ENCODE results near the gene BAZ1A.

BAZ1A gene

DNA sequence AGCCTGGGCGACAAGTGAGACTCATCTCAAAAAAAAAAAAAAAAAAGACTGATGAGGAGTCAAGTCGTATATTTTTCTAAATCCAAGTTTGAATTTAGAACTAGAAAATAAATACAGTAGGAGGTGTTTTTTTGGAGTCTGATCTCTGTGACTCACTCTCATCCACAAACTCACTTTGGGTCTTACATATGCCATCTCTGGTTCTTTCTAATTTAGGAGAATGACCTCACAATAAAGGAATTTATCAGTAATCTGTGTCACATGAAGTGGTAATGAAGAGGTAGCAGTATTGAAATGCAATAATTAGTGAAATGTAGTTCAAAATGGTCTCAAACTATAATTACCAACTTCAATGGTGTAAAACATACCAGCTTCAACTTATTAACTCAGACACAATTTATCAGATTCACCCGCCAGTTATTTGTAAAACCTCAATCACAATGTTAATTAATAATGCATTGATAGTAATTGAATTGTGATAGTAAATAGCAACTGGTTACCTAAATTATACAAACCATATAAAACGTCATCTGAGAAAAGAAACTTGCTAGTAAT lies 156.3 kb downstream of the BAZ1A start:
- no peak for DNase-seq

- DNase-seq: peak in 1 of 2 donors; percentile 75
Measured at GRCh38 chr14:34715127-34715863, 159.9 kb downstream of the BAZ1A start.

GRCh38 chr14:34714320-34715126 lies 160.6 kb downstream of the BAZ1A start, which contains the start of gene CFL2:
Gene CFL2 (minus strand): TSS chr14:34714593. CDS start chr14:34714540, 53 bp downstream.
- peak; percentile 90 to 91 for DNase-seq

GRCh38 chr14:34713681-34714319 lies 161.4 kb downstream of the BAZ1A start:
- DNase-seq: peak; percentile 49 to 54

DNA sequence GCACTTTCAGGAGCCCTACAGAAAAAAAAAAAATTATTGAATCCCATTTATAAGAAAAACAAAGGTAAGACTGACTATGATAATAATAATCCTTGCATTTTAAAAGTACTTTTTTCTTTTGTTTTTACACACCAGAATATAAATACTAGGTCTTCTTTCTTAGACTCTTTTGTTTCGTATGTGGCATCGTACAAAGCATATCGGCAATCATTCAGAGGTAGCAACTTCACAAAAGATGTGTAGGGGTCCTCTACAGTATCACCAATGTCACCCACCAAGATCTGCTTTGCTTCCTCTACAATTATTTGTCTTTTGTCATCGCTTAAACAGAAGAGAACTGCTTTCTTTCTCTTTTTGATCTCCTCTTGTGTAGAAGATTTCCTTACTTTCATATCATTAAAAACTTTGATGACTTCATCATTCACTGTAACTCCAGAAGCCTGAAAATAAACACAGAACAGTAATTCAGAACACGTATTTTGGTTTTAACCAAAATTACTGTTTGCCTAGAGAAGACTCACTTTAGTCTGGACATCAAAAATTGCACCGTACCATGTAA lies 162.0 kb downstream of the BAZ1A start:
- no peak for DNase-seq

DNA sequence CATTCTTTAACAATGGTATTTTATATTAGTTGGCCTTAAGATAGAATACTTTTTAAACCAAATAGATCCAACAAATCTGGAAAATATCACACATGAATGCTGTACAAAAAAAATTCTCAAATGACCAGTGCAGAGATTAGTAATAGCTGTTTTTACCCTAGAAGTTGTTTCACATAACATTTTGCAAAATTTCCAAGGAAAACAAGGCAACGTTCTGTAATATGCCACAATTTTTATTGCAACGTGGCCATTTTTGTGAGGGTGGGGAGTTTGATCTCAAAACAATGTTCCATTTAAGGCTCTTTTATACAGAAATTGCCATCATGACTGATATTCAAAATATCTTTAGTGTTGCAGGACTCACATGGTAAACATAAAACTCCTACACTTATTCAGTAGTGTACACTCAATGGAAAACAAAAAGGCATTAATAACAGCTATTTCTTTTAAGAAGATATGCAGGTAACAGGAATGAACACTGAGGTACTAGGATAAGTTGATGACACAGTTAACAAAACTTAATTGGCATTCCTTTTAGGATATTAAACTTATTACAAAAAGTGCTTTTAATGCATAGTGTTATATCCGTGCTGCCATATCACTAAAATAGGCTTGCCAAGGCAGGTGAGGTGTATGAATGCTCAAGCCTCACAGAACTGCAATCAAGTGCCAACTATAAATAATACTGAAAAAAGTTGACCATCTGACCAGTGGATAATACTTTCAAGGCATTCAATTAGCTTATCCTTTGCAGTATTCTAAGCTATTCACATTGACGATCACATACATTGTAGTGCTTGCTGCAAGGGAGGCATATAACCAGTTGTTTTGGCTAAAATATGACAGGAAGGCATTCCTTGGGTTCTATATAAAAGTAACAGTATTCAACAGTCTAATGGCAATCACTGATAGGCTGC lies 163.1 kb downstream of the BAZ1A start:
- no peak for DNase-seq

DNA sequence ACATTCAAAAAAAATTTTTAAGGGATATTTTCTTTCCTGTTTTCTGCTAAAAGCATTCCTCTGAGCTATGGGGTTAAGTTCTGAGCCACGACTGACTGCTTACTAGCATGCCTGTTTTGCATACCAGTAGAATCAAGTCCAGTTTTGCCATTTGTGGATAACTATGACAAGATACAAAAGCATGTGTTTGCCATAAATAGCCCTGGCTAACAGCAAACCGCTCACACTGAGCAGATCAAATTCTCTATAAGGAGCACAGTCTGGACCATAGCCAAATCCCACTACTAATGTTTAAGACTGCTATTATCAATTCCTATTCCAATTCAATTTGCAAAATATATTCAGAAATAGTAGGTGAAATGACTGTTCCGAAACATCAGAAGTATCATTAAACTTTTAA lies 164.0 kb downstream of the BAZ1A start:
- peak in 1 of 2 donors; percentile 78 for DNase-seq

DNA sequence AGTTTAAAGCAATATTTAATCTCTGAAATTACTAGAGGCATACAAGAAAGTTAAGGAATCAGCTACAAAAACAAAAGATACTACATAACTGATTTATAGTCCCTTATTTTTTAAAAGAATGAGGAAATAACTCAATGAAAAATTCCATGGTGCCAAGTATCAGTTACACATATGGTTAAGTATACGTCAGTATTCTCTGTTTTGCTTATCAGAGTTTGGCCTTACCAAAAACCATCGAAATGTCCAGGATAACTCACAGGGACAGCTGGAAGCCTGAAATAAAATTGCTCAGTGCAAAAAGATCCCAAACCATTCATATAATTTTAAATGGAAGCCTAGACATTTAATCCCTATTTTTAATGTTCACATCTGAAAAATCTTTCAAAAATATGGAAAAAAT lies 164.4 kb downstream of the BAZ1A start:
- DNase-seq: no peak

DNA sequence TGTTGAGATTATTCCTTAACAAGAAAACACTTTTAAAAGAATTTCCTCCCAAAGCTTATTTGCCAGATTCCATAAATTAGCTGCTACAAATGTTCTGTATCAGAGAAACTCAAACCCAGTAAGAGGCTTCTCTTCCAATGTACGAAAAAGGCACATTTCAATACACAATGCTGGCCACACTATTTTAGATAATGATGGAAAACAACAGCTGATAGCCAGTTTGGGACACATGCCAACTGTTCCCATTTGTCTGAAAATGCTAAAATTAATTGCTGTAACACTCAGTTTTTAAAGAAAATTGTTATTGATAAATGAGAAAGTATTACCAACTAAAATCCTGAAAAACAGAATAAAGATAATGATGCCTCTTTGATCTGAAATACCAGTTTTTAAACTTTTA lies 165.2 kb downstream of the BAZ1A start:
- no peak for DNase-seq

DNA sequence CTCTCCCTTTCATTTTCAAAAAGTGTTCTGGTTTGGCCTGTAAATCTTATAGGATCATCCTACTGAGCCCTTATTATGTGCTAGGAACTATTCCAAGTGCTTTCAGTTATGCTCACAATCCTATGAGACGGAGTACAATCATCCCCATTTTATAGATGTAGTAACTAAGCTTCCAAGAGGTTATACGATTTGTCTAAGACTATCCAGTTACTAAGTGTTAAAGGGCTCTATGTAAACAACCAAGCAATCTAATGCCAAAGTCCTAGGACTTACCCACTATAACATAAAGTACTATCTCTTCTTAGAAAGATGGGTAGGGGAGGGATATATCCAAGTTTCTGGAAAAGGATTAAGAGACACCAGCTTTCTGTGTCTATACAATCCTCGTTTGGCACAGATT lies 167.4 kb downstream of the BAZ1A start:
- DNase-seq: no peak

All from hippocampal formation (tissue), 2 donors.